Measurements from ENCODE around the gene PAPOLA.

The PAPOLA gene

GRCh38 chr14:96515731-96516130 lies 13.5 kb downstream of the PAPOLA start:
- no peak overlapping the region for H3K9ac ChIP-seq (ENCODE audit: low read length)
- peaks cover 2% of the 10 kb centered on the region for H3K36me3 ChIP-seq (replicated peaks; ENCODE audit: low read depth, low read length)
- H3K27me3 ChIP-seq (ENCODE audit: low read depth, low read length), result no peaks in the 10 kb centered on the region
- TF ChIP-seq CTCF (IDR thresholded peaks at IDR 0.05; ENCODE audit: low read depth, low read length), result no peak
- no peak for TF ChIP-seq EZH2phosphoT487 (IDR thresholded peaks at IDR 0.05; ENCODE audit: low read depth)
- H2AFZ ChIP-seq (ENCODE audit: low read depth, low read length), result no peak overlapping the region
- no peak overlapping the region for H3K4me2 ChIP-seq (ENCODE audit: low read length)
- no peak overlapping the region for H3K4me3 ChIP-seq (ENCODE audit: low read length)
- H3K27ac ChIP-seq (ENCODE audit: low read length), result no peak overlapping the region
- H3K4me1 ChIP-seq (ENCODE audit: low read length), result peaks cover 63% of the 10 kb centered on the region
- H4K20me1 ChIP-seq (ENCODE audit: insufficient read depth, low read length), result peaks cover 99% of the 10 kb centered on the region
- H3K9me3 ChIP-seq (ENCODE audit: insufficient read depth, low read length), result no peaks in the 10 kb centered on the region
- peaks cover 99% of the 10 kb centered on the region for H3K79me2 ChIP-seq (ENCODE audit: low read length)

GRCh38 chr14:96516351-96516750 lies 14.2 kb downstream of the PAPOLA start:
- H3K4me1 ChIP-seq (ENCODE audit: low read length), result peaks cover 58% of the 10 kb centered on the region
- TF ChIP-seq EZH2phosphoT487 (IDR thresholded peaks at IDR 0.05; ENCODE audit: low read depth), result no peak
- no peak for TF ChIP-seq CTCF (IDR thresholded peaks at IDR 0.05; ENCODE audit: low read depth, low read length)
- H3K9ac ChIP-seq (ENCODE audit: low read length), result no peak overlapping the region
- H3K79me2 ChIP-seq (ENCODE audit: low read length), result peaks cover 98% of the 10 kb centered on the region
- H3K9me3 ChIP-seq (ENCODE audit: insufficient read depth, low read length), result no peaks in the 10 kb centered on the region
- no peaks in the 10 kb centered on the region for H3K27me3 ChIP-seq (ENCODE audit: low read depth, low read length)
- H3K4me2 ChIP-seq (ENCODE audit: low read length), result no peak overlapping the region
- no peak overlapping the region for H3K4me3 ChIP-seq (ENCODE audit: low read length)
- H3K27ac ChIP-seq (ENCODE audit: low read length), result no peak overlapping the region
- peaks cover 6% of the 10 kb centered on the region for H3K36me3 ChIP-seq (replicated peaks; ENCODE audit: low read depth, low read length)
- peaks cover 97% of the 10 kb centered on the region for H4K20me1 ChIP-seq (ENCODE audit: insufficient read depth, low read length)
- no peak overlapping the region for H2AFZ ChIP-seq (ENCODE audit: low read depth, low read length)

GRCh38 chr14:96519970-96520369 lies 17.8 kb downstream of the PAPOLA start:
- H3K36me3 ChIP-seq (replicated peaks; ENCODE audit: low read depth, low read length), result peaks cover 25% of the 10 kb centered on the region
- peaks cover 81% of the 10 kb centered on the region for H3K79me2 ChIP-seq (ENCODE audit: low read length)
- H2AFZ ChIP-seq (ENCODE audit: low read depth, low read length), result no peak overlapping the region
- peak overlapping the region; percentile 64 for H3K4me2 ChIP-seq (ENCODE audit: low read length)
- H3K27ac ChIP-seq (ENCODE audit: low read length), result peak overlapping the region; percentile 8; the same call in 1 of the 2 replicates
- H3K4me3 ChIP-seq (ENCODE audit: low read length), result peak overlapping the region; percentile 25
- H4K20me1 ChIP-seq (ENCODE audit: insufficient read depth, low read length), result peaks cover 90% of the 10 kb centered on the region
- H3K9me3 ChIP-seq (ENCODE audit: insufficient read depth, low read length), result no peaks in the 10 kb centered on the region
- TF ChIP-seq CTCF (IDR thresholded peaks at IDR 0.05; ENCODE audit: low read depth, low read length) (no peak), EZH2phosphoT487 (IDR thresholded peaks at IDR 0.05; ENCODE audit: low read depth) (no peak)
- peak overlapping the region; percentile 3; the same call in 1 of the 2 replicates for H3K9ac ChIP-seq (ENCODE audit: low read length)
- no peaks in the 10 kb centered on the region for H3K27me3 ChIP-seq (ENCODE audit: low read depth, low read length)
- H3K4me1 ChIP-seq (ENCODE audit: low read length), result peaks cover 28% of the 10 kb centered on the region

GRCh38 chr14:96525452-96525851 lies 23.3 kb downstream of the PAPOLA start:
- peaks cover 36% of the 10 kb centered on the region for H3K79me2 ChIP-seq (ENCODE audit: low read length)

More at GRCh38 chr14:96525452-96525851, 23.3 kb downstream of the PAPOLA start:
- H3K4me3 ChIP-seq (ENCODE audit: low read length), result no peak overlapping the region
- TF ChIP-seq EZH2phosphoT487 (IDR thresholded peaks at IDR 0.05; ENCODE audit: low read depth), result no peak
- no peak for TF ChIP-seq CTCF (IDR thresholded peaks at IDR 0.05; ENCODE audit: low read depth, low read length)
- H3K4me1 ChIP-seq (ENCODE audit: low read length), result peaks cover 6% of the 10 kb centered on the region
- H2AFZ ChIP-seq (ENCODE audit: low read depth, low read length), result no peak overlapping the region
- H3K9me3 ChIP-seq (ENCODE audit: insufficient read depth, low read length), result no peaks in the 10 kb centered on the region
- H3K4me2 ChIP-seq (ENCODE audit: low read length), result no peak overlapping the region
- H3K27ac ChIP-seq (ENCODE audit: low read length), result no peak overlapping the region
- H4K20me1 ChIP-seq (ENCODE audit: insufficient read depth, low read length), result peaks cover 43% of the 10 kb centered on the region
- no peak overlapping the region for H3K9ac ChIP-seq (ENCODE audit: low read length)
- H3K36me3 ChIP-seq (replicated peaks; ENCODE audit: low read depth, low read length), result peaks cover 53% of the 10 kb centered on the region
- no peaks in the 10 kb centered on the region for H3K27me3 ChIP-seq (ENCODE audit: low read depth, low read length)
